GM12891 (cell line): ENCODE measurements around the gene PSPH.

ENCODE experiments used
- POLR2A ChIP-seq: IDR thresholded peaks from 2 replicates; pipeline ENCODE4 v1.6.1; 2011; ENCODE audit warnings: low read depth, low read length, control low read depth
- POLR2AphosphoS5 ChIP-seq: IDR thresholded peaks from 2 replicates; pipeline ENCODE4 v1.6.1; 2011; ENCODE audit warnings: low read depth, low read length, control low read depth

DNA sequence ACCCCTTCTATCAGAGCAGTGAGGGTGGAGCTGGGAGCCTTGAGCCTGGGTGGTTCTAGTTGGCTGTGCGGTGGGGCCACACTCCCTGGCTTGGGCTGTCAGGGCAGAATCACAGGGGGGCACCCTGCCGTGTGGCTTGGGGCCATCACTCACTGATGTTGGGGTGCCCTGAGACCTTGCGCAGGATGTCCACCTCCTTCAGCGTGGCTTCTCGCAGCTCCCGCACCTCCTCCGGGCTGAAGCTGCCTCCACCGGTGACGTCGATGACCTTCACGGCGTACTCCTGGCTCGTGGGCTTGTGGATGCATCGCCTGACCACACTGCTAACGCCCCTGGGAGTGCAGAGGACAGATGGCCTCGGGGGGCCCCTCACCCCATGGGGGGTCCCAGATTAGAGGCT lies 36.2 kb upstream of the PSPH start:
- TF ChIP-seq POLR2AphosphoS5 = no peak
- TF ChIP-seq POLR2A = no peak
